ENCODE results near the gene VSTM5. TPM values are rescaled to one million over a fixed set of nuclear protein-coding genes. Genes with fewer than 3 reads are reported as not detected.
"Not testable (repeated sequence)": the region's sequence is repeated elsewhere in the genome, so short reads cannot be mapped to it uniquely, and the experiment has no call there.

The VSTM5 gene
- total and polyA plus RNA-seq, 2 of the 8 experiments (the other 6 are each of a cell fraction or from before 2014, with no cell fraction given), result 0.22 to 0.70 TPM

DNA sequence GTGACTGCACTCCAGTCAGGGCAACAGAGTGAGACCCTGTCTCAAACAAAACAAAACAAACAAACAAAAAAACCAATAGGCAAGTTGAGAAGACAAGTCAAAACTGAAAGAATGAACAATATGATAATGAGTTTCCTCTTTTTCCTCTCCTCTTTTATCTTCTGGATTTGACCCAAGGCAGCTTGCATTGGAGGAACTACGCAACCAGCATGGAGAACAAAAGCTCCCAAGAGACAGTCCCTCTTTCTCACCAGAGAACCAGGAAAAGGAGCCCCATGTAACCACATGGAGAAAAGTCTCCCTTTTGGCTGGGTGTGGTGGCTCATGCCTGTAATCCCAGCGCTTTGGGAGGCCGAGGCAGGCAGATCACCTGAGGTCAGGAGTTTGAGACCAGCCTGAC, 75.9 kb downstream of the VSTM5 start:
- H3K4ac ChIP-seq (replicated peaks; ENCODE audit: insufficient read length, low read depth, low read length); H3K14ac ChIP-seq (ENCODE audit: insufficient read length); H4K8ac ChIP-seq (ENCODE audit: extremely low read depth, insufficient read depth, low read length); H3K23ac ChIP-seq (ENCODE audit: insufficient read length); H3K23me2 ChIP-seq (ENCODE audit: low read depth, low read length); H2BK15ac ChIP-seq (ENCODE audit: low read length); H4K5ac ChIP-seq (ENCODE audit: insufficient read length, low read depth, low read length); H2BK5ac ChIP-seq (ENCODE audit: low read depth, low read length); H3K36me3 ChIP-seq (ENCODE audit: control insufficient read depth in 2 of 4, insufficient read depth in 4 of 4, low read length in 3 of 4); H3K9me3 ChIP-seq (ENCODE audit: insufficient read depth in 2 of 2, low read depth in 1 of 2, low read length in 1 of 2); H3K27me3 ChIP-seq (replicated peaks in 1 of 4; ENCODE audit: control insufficient read depth in 3 of 4, extremely low read depth in 1 of 4, insufficient read depth in 3 of 4, low read length in 3 of 4); H3K56ac ChIP-seq (replicated peaks; ENCODE audit: insufficient read length, low read depth, low read length); H3K4me3 ChIP-seq (ENCODE audit: extremely low read depth in 1 of 4, insufficient read depth in 2 of 4, low read depth in 3 of 4, low read length in 4 of 4); H3K18ac ChIP-seq (ENCODE audit: extremely low read depth, low read length); H3K4me1 ChIP-seq (replicated peaks in 1 of 4; ENCODE audit: control insufficient read depth in 3 of 4, insufficient read depth in 4 of 4, low read length in 3 of 4); H2AK5ac ChIP-seq (ENCODE audit: low read depth, low read length); H4K91ac ChIP-seq (replicated peaks; ENCODE audit: insufficient read length, low read length); H3K79me1 ChIP-seq (ENCODE audit: low read depth, low read length); FAIRE-seq; H2BK20ac ChIP-seq (ENCODE audit: low read length); H3K4me2 ChIP-seq (ENCODE audit: insufficient read depth in 1 of 2, low read depth in 2 of 2, low read length in 2 of 2); H3K27ac ChIP-seq (ENCODE audit: low read depth, low read length); H4K20me1 ChIP-seq (replicated peaks in 1 of 2; ENCODE audit: control insufficient read depth in 1 of 2, insufficient read depth in 2 of 2, low read length in 2 of 2); DNase-seq (ENCODE audit: low read depth in 1 of 2, low spot score in 2 of 2); H2BK12ac ChIP-seq (ENCODE audit: low read depth, low read length); H3K9ac ChIP-seq (replicated peaks in 1 of 4; ENCODE audit: extremely low read depth in 1 of 4, low read depth in 3 of 4, low read length in 3 of 4); H3K79me2 ChIP-seq (ENCODE audit: control insufficient read depth in 1 of 2, insufficient read depth in 2 of 2, low read length in 2 of 2); H2BK120ac ChIP-seq (replicated peaks; ENCODE audit: low read depth, low read length); H2AFZ ChIP-seq (ENCODE audit: low read length): not testable (repeated sequence)
- WGBS, 2 experiments (ENCODE audit: extremely low coverage in 1 of 2, insufficient coverage in 1 of 2, insufficient read length in 1 of 2, insufficient replicate concordance in 2 of 2, low coverage in 1 of 2, low lambda C conversion rate in 2 of 2, missing lambda C conversion rate in 1 of 2), result 89% methylated on average over 3 of the region's 3 CpGs; no CpG with 5 or more reads in 1 of the 2 experiments
- POLR2A ChIA-PET (ENCODE audit: partially characterized antibody), result interaction anchor here (1.6 to 9.4 kb wide), 4 partner anchors 7 to 38 kb away, joined by 3 to 88 read pairs (median 14); partner anchors contain the start of genes C11orf54, MED17 and TAF1D
- CTCF ChIA-PET (ENCODE audit: partially characterized antibody), result interaction anchor here (1.5 to 3.4 kb wide), 2 partner anchors 9 to 10 kb away, joined by 4 to 13 read pairs; partner anchors contain the start of gene MED17
